GM18499 (cell line): ENCODE data around the gene LYAR.

Experiments used
- ATAC-seq: cut with Tn5 transposase; IDR thresholded peaks from one replicate; pipeline ENCODE4 v1.9.1; 2021; ENCODE audit warnings: moderate number of reproducible peaks; ENCODE audit not compliant: insufficient read depth, unreplicated experiment

LYAR gene

GRCh38 chr4:4289941-4290850 is at the start of gene LYAR, which contains the start of gene ZBTB49:
LYAR (minus strand) TSS chr4:4290154; CDS start chr4:4283742, 6,412 bp downstream.
ZBTB49 (plus strand) TSS chr4:4290251; CDS start chr4:4299946, 9,695 bp downstream.
- peak; percentile 75 for ATAC-seq

- no peak for ATAC-seq
Measured at GRCh38 chr4:4339504-4340085, 49.6 kb upstream of the LYAR start.

GRCh38 chr4:4338210-4339001 is 48.5 kb upstream of the LYAR start:
- no peak for ATAC-seq

GRCh38 chr4:4334798-4335520 is 45.0 kb upstream of the LYAR start:
- ATAC-seq = no peak

GRCh38 chr4:4333265-4333706 is 43.3 kb upstream of the LYAR start:
- no peak for ATAC-seq

- ATAC-seq = no peak
Measured at GRCh38 chr4:4332529-4332928, 42.6 kb upstream of the LYAR start.

- ATAC-seq = no peak
Measured at GRCh38 chr4:4330794-4331193, 40.8 kb upstream of the LYAR start.

GRCh38 chr4:4329496-4329895 is 39.5 kb upstream of the LYAR start:
- no peak for ATAC-seq

- no peak for ATAC-seq
Measured at GRCh38 chr4:4328840-4329239, 38.9 kb upstream of the LYAR start.

- no peak for ATAC-seq
Measured at GRCh38 chr4:4328206-4328605, 38.3 kb upstream of the LYAR start.

GRCh38 chr4:4327652-4328121 is 37.7 kb upstream of the LYAR start:
- no peak for ATAC-seq

- no peak for ATAC-seq
Measured at GRCh38 chr4:4326166-4326565, 36.2 kb upstream of the LYAR start.

GRCh38 chr4:4325321-4325720 is 35.4 kb upstream of the LYAR start:
- ATAC-seq = no peak

GRCh38 chr4:4323705-4324534 is 34.0 kb upstream of the LYAR start:
- no peak for ATAC-seq

GRCh38 chr4:4321951-4322688 is 32.2 kb upstream of the LYAR start:
- ATAC-seq = no peak

GRCh38 chr4:4320951-4321714 is 31.2 kb upstream of the LYAR start:
- ATAC-seq = no peak

GRCh38 chr4:4320528-4320927 is 30.6 kb upstream of the LYAR start:
- no peak for ATAC-seq
